Testis (tissue), 2 donors: Measurements from ENCODE around the gene KLHL22.

ENCODE experiments used
- CTCF ChIP-seq, 3 experiments: fragments of 450-650 bp in 2 of 3; fragments of 200-600 bp in 1 of 3; sonication (generic) in 1 of 3; IDR thresholded peaks; one replicate each; pipeline ENCODE4 v1.5.1; 2016 to 2019; ENCODE audit warnings: antibody characterized with exemption in 3 of 3, mild to moderate bottlenecking in 2 of 3, moderate library complexity in 1 of 3
- POLR2A ChIP-seq: fragments of 450-650 bp; IDR thresholded peaks from one replicate; pipeline ENCODE4 v1.6.1; 2017; ENCODE audit warnings: antibody characterized with exemption, mild to moderate bottlenecking, moderate library complexity

- TF ChIP-seq CTCF (IDR thresholded peaks at IDR 0.05) (no peak), POLR2A (no peak)
Measured at GRCh38 chr22:20455709-20456063, 39.9 kb downstream of the KLHL22 start.
